ENCODE measurements around the gene HOXA3. TPM values are rescaled to one million over a fixed set of nuclear protein-coding genes. Genes with fewer than 3 reads are reported as not detected.

HOXA3 gene
- total RNA-seq, 1 donor from 2014 or later = not detected

GRCh38 chr7:27101957-27102580, 50.3 kb downstream of the HOXA3 start:
- no peak for DNase-seq

- no peak for DNase-seq
Measured at GRCh38 chr7:27101171-27101956, 51.0 kb downstream of the HOXA3 start.

DNA sequence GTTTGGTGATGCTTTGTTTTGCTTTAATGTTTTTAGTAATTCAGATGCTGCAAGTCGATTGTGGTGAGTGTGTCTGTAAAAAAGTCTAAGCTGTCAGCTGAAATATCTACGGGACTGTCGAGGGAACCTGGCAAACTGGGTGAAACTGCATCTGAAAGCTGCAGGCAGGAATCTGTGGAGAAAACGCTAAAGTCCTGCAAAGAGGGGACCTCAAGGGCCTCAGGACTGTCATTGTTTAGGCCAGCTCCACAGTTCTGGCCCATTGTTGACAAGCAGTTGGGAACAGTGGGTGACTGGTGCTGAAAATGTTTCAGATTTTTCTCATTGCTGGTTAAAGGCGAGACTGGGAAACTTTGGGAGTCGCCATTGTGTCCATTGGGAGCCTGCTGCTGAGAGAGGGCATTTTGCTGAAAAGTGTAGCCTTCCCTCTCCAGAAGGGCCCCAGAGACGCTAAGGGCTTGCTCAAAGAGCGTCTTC, 51.7 kb downstream of the HOXA3 start:
- DNase-seq = no peak

GRCh38 chr7:27099453-27100370, 52.7 kb downstream of the HOXA3 start:
- no peak for DNase-seq

GRCh38 chr7:27098578-27099451, 53.6 kb downstream of the HOXA3 start:
- DNase-seq = no peak

DNA sequence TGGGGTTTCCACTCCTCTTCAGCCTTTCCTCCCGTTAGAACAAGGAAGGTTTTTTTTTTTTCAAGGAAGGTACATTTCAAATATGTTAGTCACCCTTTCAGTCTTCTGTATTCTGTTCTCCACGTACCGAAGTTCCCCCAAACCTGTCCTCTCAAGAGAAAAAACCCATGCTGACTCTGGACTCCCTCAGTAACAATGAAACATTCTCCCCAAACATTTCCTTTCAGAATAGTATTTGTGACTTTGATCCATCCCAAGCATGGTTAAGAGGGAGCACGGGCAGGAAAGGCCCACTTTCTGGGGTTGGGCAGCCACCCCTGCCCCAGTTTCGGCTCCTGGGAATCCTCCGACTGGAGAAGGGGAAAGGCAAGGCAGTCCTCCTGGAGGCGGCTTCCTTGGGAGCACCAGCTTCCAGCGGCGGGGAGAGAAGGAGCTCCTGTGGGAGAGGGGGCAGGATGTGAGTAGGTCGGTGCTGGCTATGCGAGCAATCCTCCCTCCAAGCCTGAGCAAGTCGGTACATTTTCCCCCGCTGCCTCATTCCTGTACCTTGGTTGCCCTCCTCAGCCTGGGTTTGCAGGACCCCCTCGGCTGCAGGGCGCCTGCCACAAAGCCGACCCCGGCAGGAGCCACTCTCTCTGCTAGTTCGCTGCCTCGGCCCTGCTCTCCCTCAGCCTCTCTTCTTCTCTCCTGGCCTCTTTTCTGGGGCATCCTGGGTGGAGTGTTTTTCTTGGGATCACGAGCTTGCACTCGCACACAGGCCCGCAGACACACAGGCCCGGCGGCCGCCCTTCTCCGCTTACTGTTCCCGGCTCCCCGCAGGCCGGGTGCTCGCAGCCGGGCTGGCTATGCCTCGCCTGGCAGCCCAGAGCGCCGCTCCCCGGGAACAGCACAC, 54.5 kb downstream of the HOXA3 start:
- DNase-seq = no peak

GRCh38 chr7:27096768-27097514, 55.4 kb downstream of the HOXA3 start:
- DNase-seq = no peak

- no peak for DNase-seq
Measured at GRCh38 chr7:27095897-27096767, 56.3 kb downstream of the HOXA3 start, which contains the start of gene HOXA1. HOXA1 (minus strand) TSS chr7:27096000; CDS start chr7:27095912, 88 bp downstream.

GRCh38 chr7:27095050-27095896, 57.1 kb downstream of the HOXA3 start:
- no peak for DNase-seq

DNA sequence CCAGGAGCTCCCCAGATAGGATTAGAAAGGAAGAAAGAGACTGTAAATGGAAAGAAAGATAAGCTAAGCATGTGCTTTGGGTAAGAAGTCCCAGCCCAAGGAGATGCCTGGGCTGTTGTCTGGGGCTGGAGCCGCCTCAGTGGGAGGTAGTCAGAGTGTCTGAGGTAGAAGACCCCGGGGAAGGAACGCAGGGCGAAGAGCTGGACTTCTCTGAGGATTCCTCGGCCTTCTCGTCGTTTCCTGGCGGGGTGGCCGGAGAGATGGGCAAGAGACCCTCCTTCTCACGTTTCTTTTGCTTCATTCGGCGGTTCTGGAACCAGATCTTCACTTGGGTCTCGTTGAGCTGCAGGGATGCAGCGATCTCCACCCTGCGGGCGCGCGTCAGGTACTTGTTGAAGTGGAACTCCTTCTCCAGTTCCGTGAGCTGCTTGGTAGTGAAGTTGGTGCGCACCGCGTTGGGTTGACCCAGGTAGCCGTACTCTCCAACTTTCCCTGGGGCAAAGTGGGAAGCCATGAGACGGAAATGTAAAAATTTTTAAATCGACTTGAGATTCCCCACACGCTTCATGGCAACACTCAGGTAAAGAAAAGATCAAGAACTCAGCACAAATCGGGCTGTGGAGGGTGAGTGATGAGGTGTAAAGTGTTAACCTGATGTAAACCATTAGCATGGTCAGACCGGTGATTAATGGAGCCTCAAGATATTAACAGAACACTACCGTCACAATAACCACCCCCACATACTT, 57.9 kb downstream of the HOXA3 start:
- DNase-seq = no peak

GRCh38 chr7:27093184-27093895, 59.0 kb downstream of the HOXA3 start:
- no peak for DNase-seq

DNA sequence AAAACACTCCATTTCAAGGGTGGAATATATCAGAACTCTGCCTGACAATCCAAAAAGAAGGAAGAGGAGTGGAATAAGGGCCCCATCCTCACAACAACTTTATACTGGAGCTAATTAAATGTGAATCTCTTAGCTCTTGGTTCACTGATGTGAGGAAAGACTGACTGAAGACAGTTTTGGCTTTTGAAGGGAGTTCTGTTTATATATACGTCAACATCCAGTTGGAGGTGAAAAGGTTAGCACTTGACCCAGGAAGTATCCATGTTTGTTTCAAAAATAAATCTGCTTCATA, 59.6 kb downstream of the HOXA3 start:
- DNase-seq = no peak

DNA sequence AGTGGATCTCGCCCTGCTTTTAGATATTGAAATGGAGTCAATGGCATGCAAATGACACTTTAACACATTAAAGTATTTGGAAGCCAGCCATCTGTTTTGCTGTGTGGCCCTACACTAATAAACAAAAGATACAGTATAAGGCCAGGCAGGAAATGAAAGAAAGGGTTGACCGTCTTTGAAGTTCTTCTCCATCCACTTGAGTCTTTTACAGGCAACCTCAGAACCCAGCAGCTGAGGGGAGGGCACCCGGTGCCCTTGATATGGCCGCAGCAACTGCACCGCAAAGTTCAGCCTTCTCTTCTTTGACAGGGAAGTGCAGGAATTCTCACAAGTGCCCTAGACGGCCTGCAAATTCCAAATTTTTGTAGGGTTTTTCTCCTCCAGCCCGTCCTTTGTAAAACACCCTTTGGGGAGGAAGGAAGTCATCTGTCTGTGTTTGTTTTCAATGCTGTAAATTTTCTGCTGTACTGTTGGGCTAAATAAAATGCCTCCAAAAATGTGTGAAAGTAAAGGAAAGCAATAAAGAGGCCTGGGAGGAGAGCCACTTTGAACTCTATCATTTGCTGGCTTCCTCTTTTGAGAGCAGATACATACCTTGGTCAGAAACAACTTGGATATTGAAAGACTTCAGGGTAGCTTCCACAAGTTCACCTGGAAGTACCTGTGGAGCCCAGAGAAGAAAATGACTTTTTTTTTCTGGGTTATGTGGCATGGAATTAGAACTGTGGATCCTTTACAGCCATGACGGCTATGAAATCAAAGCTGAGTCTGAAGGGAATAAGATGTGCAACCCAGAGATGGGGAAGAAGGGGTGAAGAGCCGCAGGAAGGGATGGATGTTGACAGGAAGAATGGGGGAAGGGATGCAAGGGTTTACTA, 60.2 kb downstream of the HOXA3 start:
- no peak for DNase-seq

DNA sequence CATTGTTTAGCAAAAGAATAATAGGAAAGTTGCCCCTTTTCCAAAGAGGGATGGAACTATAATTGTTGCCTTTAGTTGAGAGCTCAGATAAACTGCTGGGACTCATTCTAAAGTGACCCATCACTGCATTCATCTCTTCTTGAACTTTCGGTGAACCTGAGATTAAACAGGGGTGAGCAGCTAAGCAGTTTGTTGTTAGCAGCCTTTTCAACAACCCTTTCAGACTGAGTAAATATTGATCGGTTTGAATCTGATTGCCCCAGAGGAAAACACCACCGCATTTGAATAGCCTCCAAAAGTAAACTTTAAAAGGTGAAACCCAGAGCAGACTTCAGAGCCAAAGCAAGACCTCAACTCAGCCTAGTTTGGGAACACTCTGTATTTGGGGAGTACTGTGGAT, 61.3 kb downstream of the HOXA3 start:
- DNase-seq = no peak
